ENCODE data around the gene FOSL2. TPM values are rescaled to one million over a fixed set of nuclear protein-coding genes. Genes with fewer than 3 reads are reported as not detected.
A peak's percentile ranks its signal among the peaks of the same experiment; 100 is the strongest.

The FOSL2 gene
- total RNA-seq, 1 donor from 2014 or later = 213 TPM

DNA sequence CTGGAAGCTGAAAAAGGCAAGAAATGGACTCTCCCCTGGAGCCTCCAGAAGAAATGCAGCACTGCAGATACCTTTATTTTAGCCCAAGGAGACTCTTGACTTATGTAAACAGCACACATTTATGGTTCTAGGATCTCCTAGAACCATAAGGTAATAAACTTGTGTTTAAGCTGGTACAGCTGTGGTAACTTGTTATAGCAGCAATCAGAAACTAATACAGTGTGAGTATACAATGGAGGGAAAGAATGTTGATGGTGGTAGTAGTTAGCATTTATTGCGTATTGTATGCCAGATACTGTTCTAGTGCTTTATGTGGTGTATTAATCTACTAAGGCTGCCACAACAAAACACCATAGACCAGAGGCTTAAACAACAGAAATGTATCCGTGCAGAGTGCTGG lies 40.6 kb downstream of the FOSL2 start:
- TF ChIP-seq POLR2AphosphoS5 (IDR thresholded peaks at IDR 0.05; ENCODE audit: insufficient read depth in 1 of 2, low read depth in 1 of 2) (no peak), POLR2A (IDR thresholded peaks at IDR 0.05) (no peak)
- TF ChIP-seq, protein P1, sequence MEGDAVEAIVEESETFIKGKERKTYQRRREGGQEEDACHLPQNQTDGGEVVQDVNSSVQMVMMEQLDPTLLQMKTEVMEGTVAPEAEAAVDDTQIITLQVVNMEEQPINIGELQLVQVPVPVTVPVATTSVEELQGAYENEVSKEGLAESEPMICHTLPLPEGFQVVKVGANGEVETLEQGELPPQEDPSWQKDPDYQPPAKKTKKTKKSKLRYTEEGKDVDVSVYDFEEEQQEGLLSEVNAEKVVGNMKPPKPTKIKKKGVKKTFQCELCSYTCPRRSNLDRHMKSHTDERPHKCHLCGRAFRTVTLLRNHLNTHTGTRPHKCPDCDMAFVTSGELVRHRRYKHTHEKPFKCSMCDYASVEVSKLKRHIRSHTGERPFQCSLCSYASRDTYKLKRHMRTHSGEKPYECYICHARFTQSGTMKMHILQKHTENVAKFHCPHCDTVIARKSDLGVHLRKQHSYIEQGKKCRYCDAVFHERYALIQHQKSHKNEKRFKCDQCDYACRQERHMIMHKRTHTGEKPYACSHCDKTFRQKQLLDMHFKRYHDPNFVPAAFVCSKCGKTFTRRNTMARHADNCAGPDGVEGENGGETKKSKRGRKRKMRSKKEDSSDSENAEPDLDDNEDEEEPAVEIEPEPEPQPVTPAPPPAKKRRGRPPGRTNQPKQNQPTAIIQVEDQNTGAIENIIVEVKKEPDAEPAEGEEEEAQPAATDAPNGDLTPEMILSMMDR (IDR thresholded peaks at IDR 0.05) = no peak
- no peak overlapping the region for H3K4me3 ChIP-seq
- H3K4me1 ChIP-seq = peaks cover 32% of the 10 kb centered on the region
- no peaks in the 10 kb centered on the region for H3K36me3 ChIP-seq
- H3K27me3 ChIP-seq = no peaks in the 10 kb centered on the region
- no peak overlapping the region for H3K27ac ChIP-seq
- intact Hi-C loops (cut with DNase I) = no loop called here
- no peaks in the 10 kb centered on the region for H3K9me3 ChIP-seq
- DNase-seq (ENCODE audit: extremely low spot score in 2 of 2) = no peak

DNA sequence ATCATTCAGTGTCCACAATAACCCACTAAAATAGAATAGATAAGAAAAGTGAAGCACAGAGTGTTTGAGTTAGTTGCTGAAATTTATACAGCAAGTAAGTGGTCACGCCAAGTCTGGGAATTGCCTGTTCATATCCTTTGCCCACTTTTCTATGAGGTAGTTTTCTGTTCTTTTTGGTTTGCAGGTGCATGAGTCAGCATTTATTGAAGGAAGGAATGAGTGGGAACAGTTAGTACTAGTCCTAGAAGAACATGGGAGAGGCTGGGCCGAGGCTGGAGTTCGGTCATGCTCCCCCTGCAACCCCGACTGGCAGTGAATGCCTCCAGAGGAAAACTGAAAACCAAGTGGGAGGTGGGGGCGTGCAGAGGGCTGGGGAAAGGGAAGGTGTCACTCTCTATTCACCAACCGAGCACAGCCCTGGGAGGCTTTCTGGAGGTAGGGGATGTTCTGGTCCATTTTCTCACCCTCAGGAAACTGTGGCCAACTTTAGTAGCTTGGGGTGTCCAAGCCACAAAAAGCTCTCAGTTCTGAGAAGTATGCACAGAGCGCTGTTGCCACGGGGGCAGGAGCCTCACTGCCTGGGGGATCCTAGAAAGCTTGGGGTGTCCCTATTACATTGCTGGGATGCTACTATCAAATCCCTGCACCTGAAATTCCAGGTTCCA lies 41.4 kb downstream of the FOSL2 start:
- Histone ChIP-seq H3K4me1 (peaks cover 32% of the 10 kb centered on the region), H3K27ac (no peak overlapping the region), H3K9me3 (no peaks in the 10 kb centered on the region), H3K36me3 (no peaks in the 10 kb centered on the region), H3K27me3 (no peaks in the 10 kb centered on the region), H3K4me3 (no peak overlapping the region)
- TF ChIP-seq POLR2AphosphoS5 (IDR thresholded peaks at IDR 0.05; ENCODE audit: insufficient read depth in 1 of 2, low read depth in 1 of 2) = no peak
- no peak for TF ChIP-seq POLR2A (IDR thresholded peaks at IDR 0.05)
- TF ChIP-seq, protein P1 (IDR thresholded peaks at IDR 0.05) = no peak
- intact Hi-C loops (cut with DNase I) = no loop called here
- no peak for DNase-seq (ENCODE audit: extremely low spot score in 2 of 2)

DNA sequence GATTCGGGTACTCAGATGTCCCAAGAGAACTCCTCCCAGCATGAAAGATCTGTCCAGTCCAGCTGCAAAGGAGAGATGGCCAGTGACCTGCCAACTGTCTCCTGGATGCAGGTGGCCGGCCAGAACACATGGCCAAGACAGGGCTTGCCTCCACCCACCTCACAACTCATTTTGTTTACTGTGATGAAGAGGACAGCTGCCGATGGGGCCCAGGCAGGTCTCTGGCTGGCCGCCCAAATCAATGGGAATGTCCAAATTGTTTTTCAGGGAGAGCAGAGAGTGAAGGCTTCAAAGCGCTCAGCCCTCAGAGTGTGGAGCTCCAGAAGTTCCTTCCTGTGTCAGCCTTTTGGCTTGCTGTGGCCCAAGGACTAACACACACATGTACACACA lies 41.9 kb downstream of the FOSL2 start:
- Histone ChIP-seq H3K4me3 (no peak overlapping the region), H3K4me1 (peaks cover 32% of the 10 kb centered on the region), H3K27me3 (no peaks in the 10 kb centered on the region), H3K36me3 (no peaks in the 10 kb centered on the region), H3K9me3 (no peaks in the 10 kb centered on the region), H3K27ac (no peak overlapping the region)
- TF ChIP-seq POLR2AphosphoS5 (IDR thresholded peaks at IDR 0.05; ENCODE audit: insufficient read depth in 1 of 2, low read depth in 1 of 2) (no peak), POLR2A (IDR thresholded peaks at IDR 0.05) (no peak)
- TF ChIP-seq, protein P1 (IDR thresholded peaks at IDR 0.05) = no peak
- intact Hi-C loops (cut with DNase I) = no loop called here
- DNase-seq (ENCODE audit: extremely low spot score in 2 of 2) = no peak

DNA sequence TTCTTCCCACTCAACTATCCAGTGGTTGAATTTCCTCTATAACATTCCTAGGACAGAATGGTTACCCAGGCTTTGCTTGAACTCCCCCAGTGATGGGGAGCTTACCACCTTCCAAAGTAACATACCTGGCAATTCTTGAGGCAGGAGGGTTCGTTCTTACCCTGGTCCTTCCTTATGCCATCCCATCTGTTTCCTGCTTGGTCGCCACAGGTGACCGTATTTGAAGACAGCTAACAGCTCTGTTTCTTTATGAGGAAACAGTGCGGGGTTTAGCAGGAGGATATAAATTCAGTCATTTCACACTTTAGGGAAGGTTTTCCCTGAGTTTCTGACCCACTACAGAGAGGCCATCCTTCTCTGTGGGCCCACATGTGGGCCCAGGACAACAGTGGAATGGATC lies 42.6 kb downstream of the FOSL2 start:
- Histone ChIP-seq H3K9me3 (no peaks in the 10 kb centered on the region), H3K36me3 (no peaks in the 10 kb centered on the region), H3K4me1 (peaks cover 32% of the 10 kb centered on the region), H3K4me3 (no peak overlapping the region), H3K27ac (peak overlapping the region; percentile 39), H3K27me3 (no peaks in the 10 kb centered on the region)
- TF ChIP-seq POLR2AphosphoS5 (IDR thresholded peaks at IDR 0.05; ENCODE audit: insufficient read depth in 1 of 2, low read depth in 1 of 2) = no peak
- TF ChIP-seq, protein P1 (IDR thresholded peaks at IDR 0.05) = no peak
- TF ChIP-seq POLR2A (IDR thresholded peaks at IDR 0.05) = no peak
- intact Hi-C loops (cut with DNase I) = no loop called here
- no peak for DNase-seq (ENCODE audit: extremely low spot score in 2 of 2)

DNA sequence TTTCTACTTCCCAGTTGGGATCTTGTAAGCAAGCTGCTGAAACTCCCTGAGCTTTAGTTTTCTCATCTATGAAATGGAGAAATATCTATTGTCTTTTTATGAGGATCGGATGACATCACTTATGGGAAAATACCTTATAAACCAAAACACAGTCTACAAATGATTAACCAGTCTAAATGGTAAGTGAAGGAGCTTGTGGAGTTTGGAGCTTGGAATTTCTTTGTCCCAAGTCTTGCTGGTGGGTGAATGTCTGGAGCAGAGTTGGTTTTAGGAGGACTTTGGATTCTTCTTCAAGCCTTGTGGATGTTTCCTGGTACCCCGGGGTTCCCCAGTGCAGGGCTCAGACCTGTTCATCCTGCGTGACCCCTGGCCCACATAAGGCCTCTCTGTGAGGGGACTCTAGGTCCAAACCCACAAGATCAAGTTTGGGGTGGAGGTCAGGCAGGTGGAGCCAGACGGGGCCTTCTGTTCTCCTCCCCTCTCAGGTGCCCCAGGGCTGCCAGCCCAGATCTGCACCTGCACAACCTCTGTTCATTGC lies 43.2 kb downstream of the FOSL2 start:
- intact Hi-C loops (cut with DNase I) = no loop called here
- TF ChIP-seq POLR2A (IDR thresholded peaks at IDR 0.05) (no peak), POLR2AphosphoS5 (IDR thresholded peaks at IDR 0.05; ENCODE audit: insufficient read depth in 1 of 2, low read depth in 1 of 2) (no peak)
- TF ChIP-seq, protein P1 (IDR thresholded peaks at IDR 0.05) = no peak
- H3K27ac ChIP-seq = peak overlapping the region; percentile 39
- no peaks in the 10 kb centered on the region for H3K27me3 ChIP-seq
- H3K36me3 ChIP-seq = no peaks in the 10 kb centered on the region
- DNase-seq (ENCODE audit: extremely low spot score in 2 of 2) = no peak
- H3K4me3 ChIP-seq = no peak overlapping the region
- peaks cover 32% of the 10 kb centered on the region for H3K4me1 ChIP-seq
- no peaks in the 10 kb centered on the region for H3K9me3 ChIP-seq

Data from vagina (tissue), 2 donors.